ENCODE results near the gene FMNL2. TPM values are rescaled to one million over a fixed set of nuclear protein-coding genes. Genes with fewer than 3 reads are reported as not detected.

The FMNL2 gene
- total RNA-seq, 4 donors from 2014 or later = 34.6 to 62.1 (median 51.3) TPM

- ATAC-seq (ENCODE audit: low FRiP score) (no peak), DNase-seq (ENCODE audit: low spot score) (no peak)
- no peak for TF ChIP-seq CTCF (IDR thresholded peaks at IDR 0.05)
Measured at GRCh38 chr2:152328013-152328412, 7.0 kb upstream of the FMNL2 start.

GRCh38 chr2:152330235-152330866, 4.6 kb upstream of the FMNL2 start:
- TF ChIP-seq CTCF (IDR thresholded peaks at IDR 0.05) = no peak
- DNase-seq (ENCODE audit: low spot score) = no peak
- no peak for ATAC-seq (ENCODE audit: low FRiP score)

DNA sequence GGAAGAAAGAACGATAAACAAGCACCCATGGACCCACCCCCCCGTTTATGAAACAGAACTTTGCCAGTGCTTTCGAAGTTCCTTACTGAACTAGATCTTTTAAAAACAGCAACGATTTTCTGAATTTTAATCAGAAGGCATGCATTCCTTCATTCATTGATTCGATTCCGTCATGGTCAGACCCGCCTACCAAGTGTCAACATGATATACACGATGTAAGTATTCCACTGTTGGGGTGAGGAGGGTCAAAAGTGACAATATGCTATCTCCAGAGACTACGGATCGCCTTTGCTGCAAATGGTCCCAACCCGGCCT, 316 bp upstream of the FMNL2 start:
- no peak for TF ChIP-seq CTCF (IDR thresholded peaks at IDR 0.05)
- DNase-seq (ENCODE audit: low spot score) (no peak), ATAC-seq (ENCODE audit: low FRiP score) (no peak)

GRCh38 chr2:152335726-152336118, 748 bp downstream of the FMNL2 start:
- DNase-seq (ENCODE audit: low spot score) (no peak), ATAC-seq (ENCODE audit: low FRiP score) (peak; percentile 18)
- TF ChIP-seq CTCF (IDR thresholded peaks at IDR 0.05) = no peak

DNA sequence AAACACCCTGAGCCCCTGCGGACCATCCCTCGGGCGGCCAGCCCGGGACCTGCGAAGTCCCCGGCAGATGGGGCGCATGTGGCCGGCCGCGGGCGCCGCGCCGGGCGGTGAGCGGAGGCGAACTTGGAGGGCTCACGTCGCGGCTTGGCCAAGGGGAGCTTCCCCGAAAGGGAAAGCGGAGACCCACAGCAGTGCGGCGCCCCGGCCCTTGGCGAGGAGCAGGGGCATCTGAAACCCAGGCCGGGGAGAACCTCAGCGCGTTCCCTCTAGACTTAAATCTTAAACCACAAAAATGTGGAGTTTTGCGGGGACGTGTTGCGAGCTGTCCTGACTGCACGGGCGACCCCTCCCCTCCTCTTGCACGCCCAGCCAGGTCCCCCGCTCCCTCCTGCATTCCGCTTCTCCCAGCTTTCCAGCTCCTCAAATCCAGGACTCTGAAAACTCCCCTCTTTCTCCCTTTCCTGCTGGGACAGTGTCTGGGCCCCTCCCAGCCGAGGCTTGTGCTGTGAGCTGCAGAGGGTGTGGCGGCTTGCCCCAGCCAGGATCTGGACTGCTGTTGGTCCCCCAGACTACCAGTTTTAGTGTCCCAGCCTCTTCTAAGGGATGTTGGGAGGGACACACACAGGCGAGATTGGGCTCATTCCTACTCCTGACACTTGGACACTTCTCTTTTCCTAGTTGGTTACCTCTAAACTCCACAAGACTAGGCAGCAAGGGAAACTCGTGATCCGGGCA, 1.3 kb downstream of the FMNL2 start:
- ATAC-seq (ENCODE audit: low FRiP score) (peak; percentile 50), DNase-seq (ENCODE audit: low spot score) (no peak)
- no peak for TF ChIP-seq CTCF (IDR thresholded peaks at IDR 0.05)

DNA sequence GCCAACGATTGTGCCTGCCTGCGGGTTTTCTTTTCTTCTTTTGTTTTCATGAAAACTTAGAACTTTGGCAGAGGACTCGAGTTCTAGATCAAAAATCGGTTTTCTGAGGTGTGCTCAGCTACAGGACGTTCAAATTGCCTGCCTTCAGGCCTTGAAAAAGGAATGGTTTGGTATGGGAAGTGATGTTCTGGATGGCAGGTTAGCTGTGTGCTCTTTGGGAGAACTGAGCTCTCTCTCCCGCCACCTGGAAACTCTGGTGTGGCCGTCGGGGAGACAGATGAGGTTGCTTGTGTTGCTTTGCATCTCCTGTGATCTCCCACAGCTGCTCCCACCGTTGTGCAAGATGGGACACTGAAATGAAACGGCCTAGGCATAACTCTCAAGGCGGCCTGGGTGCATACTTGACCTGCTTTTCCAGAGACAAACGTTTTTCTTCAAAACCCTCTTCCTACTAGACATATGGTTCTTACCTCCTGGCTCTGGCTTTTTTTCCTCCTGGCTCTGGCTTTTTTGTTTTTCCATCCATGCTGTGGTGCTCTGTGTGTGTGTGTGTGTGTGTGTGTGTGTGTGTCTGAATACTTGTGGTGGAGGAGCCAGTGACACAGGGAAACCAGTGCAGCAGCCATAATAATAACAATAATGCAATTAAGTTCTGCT, 2.0 kb downstream of the FMNL2 start:
- TF ChIP-seq CTCF (IDR thresholded peaks at IDR 0.05) = no peak
- ATAC-seq (ENCODE audit: low FRiP score) (no peak), DNase-seq (ENCODE audit: low spot score) (no peak)

DNA sequence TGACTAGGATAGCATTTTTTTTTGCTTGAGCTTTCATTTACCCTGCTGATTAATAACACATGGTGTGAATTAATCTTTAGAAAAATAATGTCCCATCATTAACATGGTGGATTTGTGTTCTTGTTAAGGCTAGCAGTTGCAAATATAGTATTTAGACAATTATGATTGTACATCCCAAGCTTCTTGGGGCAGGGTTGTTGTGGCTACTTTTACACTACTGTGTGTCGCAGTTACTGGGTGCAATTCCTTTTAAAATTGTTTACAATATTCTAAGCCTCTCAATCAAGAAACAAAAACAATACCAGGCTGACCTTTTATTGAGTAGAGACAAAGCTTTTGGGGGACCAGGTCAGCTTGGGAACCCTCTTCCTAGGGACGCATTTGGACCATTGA, 2.5 kb downstream of the FMNL2 start:
- DNase-seq (ENCODE audit: low spot score) (no peak), ATAC-seq (ENCODE audit: low FRiP score) (no peak)
- no peak for TF ChIP-seq CTCF (IDR thresholded peaks at IDR 0.05)

Data from omental fat pad (tissue), 4 donors.